ENCODE results near the gene ACAP2.

ACAP2 gene

GRCh38 chr3:195284842-195285241 is 158.0 kb downstream of the ACAP2 start:
- DNase-seq = no peak

DNA sequence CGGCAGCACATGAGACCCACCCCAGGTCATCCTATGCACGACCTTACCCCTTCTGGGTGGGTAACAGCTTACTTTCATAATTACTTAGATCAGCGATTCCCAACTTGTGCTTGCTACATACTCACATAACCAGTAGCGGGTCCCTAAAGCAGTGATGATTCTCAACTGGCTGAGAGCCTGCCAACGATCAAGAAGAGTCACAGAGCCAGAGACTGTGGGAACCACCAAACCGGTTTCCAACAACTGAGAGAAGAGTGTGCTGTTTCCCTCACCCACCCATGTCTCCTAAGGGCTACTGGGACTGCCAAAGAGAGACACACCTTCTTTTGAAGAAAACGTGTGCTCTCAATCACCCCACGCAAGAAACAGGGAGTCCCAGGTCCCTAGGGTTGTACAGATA is 159.9 kb downstream of the ACAP2 start:
- no peak for DNase-seq

DNA sequence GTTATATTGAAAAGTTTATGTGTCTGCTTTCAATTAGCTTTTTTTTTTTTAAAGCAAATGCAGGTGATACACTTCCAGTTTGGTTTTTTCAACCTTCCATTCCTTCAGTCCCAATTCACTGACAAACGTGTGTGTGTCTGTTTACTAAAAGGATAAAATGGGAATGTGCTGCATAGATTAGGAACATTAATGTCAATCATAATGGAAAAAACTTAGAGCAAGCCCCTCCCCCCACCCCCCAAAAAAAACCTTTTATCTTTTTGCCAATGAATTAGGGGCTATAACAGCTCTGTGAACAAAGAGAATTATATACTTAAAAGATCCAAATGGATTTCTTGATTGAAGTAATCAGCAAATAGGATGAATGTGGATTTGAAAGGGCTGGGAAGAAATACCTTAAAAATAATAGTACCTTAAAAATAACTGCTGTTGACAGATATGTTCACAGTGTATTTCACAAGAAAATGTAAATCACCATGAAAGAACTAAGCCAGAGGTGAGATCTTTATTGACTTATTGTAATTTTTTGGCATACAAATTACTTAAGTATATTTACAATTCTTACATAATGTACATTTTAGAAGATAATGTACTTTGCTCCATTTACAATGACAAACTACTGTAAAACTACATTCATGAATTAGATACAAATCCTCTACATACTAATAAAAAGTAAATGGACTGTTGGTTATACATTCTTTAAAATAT is 168.4 kb downstream of the ACAP2 start:
- DNase-seq = no peak

- DNase-seq = peak; percentile 81
These were observed 171.2 kb downstream of the ACAP2 start for GRCh38 chr3:195271410-195272243.

- peak; percentile 92 for DNase-seq
These were observed 171.9 kb downstream of the ACAP2 start, which contains the start of gene XXYLT1 for GRCh38 chr3:195270817-195271409. TSS of gene XXYLT1 (minus strand) at chr3:195271159. CDS start at chr3:195271058, 101 bp downstream.

DNA sequence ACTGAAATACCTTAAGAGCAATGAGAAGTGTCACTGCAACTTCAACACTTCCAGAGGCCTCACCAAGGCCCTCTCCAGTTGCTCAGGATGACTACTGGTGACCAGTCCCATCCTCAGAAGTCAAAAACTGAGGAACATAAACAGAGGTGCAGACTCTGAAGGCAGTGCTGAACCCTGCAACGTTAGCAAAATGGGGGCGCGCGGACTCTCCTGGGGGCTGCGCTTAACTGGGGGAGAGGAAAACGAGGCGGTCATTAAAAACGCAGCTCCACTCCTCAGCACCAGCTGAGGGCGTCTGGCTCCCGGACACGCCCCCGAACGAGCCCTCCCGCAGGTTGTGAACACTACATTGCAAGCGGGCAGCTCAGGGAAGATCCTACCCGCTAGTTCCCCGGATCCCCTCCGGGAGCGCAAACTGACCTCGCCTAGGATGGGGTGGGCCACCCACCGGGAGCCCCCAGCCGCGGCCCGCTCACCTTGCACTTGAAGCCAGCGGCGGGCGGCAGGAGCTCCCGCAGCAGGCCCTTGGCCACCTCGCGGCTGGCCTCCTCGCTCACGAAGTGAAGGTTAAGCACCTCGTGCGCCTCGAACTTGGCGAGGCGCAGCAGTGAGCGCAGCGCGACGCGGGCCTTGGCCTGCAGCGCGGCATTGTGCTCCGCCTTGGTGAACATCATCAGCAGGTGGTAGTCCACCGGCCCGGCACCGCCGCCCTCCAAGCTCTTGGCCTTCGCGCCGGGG is 172.6 kb downstream of the ACAP2 start:
- peak; percentile 41 for DNase-seq

DNA sequence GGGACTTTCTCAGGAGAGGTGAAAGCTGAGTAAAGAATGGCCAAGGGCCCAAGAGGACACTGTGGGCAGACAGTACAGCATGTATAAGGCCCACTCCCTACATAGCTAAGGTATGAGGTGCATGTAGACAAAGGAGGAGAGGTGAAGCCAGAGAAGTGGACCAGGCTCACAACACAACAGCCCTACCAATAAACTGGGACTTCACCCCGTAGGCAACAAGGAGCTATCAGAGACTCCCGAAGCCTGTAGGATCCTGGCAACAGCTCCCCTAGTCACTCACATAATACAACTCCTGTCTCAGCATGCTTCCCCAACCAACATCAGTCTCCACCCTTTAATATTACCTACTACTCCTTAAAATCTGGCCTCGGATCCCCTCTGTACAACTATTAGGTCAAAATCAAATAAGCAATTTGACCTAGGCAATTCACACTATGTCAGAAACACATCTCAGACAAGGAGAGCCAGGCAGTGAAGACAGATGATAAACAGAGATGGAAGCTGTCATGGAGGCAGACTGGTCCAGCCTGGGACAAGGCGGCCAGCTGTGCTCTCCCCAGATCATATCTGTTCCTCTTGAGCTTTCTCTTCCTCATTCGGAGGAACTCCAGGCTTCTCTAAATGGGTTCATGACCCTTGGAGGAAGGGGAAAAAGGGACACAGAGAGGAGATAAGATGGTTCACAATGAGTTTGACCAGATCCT is 173.3 kb downstream of the ACAP2 start:
- DNase-seq = no peak

DNA sequence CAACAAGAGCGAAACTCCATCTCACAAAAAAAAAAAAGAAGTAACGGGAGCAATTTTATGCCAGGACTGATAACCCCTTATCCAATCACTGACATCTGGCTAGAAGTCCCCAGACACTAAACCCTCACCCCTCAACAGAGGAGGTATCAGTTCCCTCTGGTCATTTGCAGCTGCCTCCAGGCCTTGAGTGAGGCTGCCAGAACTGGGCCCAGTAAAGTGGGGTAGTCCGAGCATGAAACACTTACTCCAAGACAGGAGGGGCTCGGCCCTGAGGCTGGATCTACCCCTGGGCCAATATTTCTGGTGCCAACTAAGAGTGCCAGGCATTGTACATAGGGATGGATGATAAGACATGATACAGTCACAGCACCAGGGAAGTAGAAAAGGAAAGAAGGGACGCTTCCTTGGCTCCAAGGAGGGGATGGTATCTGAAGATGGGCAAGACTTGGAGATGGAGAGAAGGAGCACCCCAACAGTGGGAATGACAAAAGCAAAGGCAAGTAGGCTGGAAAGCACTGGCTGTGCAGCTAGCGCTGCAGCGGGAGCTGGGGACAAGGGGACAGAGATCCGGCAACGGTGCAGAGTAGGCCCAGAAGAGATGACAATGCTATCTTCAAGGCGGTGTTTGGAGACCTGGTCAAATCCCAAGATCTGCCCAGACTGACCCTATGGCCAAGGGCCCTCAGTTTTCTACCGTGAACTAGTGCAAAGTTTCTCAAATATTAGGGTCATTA is 174.1 kb downstream of the ACAP2 start:
- no peak for DNase-seq

- no peak for DNase-seq
These were observed 175.7 kb downstream of the ACAP2 start for GRCh38 chr3:195267096-195267495.

- DNase-seq = no peak
These were observed 176.4 kb downstream of the ACAP2 start for GRCh38 chr3:195266428-195266827.

DNA sequence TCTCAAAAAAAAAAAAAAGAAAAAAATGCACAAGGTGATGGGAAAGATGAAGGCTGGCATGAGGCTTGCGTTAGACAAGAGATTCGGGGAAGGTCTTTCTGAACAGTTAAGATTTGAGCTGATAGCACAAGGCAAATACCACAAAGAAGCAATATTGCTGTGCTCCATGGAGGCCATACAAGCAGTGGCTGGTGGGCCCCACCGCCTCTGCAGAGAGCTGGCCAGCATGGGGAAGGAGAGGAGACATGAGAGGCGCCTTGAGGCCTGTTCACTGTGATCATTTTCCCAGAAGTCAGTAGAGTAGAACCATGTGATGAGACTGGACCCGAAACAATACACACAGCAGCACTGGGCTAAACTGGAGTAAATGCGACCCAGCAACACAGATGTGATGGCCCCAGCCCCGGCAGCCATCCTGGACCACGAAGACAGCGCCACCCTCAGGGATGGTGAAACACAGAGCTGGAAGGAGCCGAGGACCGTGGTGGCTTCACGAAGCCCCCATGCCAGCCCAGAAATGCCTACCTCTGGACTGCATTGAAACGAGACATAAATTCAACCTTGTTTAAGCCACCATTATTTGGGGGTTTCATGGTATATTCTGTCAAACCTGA is 177.3 kb downstream of the ACAP2 start:
- no peak for DNase-seq

GRCh38 chr3:195263925-195264600 is 178.8 kb downstream of the ACAP2 start:
- no peak for DNase-seq

- DNase-seq = no peak
These were observed 179.5 kb downstream of the ACAP2 start for GRCh38 chr3:195263193-195263924.

- no peak for DNase-seq
These were observed 180.9 kb downstream of the ACAP2 start for GRCh38 chr3:195261925-195262324.

GRCh38 chr3:195260280-195260905 is 182.4 kb downstream of the ACAP2 start:
- no peak for DNase-seq

- DNase-seq = peak; percentile 75
These were observed 183.1 kb downstream of the ACAP2 start for GRCh38 chr3:195259475-195260279.

GRCh38 chr3:195259154-195259474 is 183.7 kb downstream of the ACAP2 start:
- no peak for DNase-seq

DNA sequence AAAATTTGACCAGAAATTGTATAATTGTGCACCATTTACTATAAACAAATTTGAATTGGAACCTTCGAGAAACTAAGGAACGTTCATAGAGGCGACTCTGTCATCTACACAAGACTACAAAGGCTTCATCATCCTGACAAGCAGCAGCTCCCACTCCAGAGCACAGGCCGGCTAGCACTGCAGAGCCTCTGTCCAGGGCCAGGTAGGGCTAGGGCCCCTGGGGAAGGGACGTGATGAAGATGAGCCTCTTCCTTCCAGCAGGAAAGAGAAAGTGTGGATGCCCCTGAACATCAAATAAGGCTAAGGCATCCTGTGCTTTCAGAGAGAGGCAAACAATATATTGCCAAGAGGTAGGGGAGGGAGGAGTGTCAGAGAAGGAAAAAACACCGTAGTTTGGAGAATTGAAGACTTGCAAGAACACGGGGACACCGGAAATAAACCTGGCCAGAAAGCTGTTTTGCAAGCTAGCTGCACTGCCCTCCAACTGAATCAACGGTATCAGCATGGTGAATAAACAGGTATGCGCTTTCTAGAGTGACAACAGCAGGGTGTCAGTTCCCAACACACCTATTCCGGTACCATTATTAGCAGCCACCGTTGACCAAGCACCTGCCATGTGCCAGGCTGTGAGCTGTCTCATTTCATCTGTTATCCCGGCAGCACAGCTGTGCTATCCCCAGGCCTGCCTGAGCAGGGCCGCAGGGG is 184.2 kb downstream of the ACAP2 start:
- no peak for DNase-seq
